Transverse colon (tissue), 4 donors: ENCODE measurements around the gene PNLDC1.
"Not testable (repeated sequence)": the region's sequence is repeated elsewhere in the genome, so short reads cannot be mapped to it uniquely, and the experiment has no call there.

Experiments used
- EP300 ChIP-seq: sonication (generic); formaldehyde crosslinking; IDR thresholded peaks from one replicate; pipeline ENCODE4 v1.6.1; 2017; ENCODE audit warnings: antibody characterized with exemption, low read depth
- POLR2A ChIP-seq: fragments of 450-650 bp; IDR thresholded peaks from one replicate; pipeline ENCODE4 v1.6.1; 2016; ENCODE audit warnings: antibody characterized with exemption, mild to moderate bottlenecking, moderate library complexity
- POLR2AphosphoS5 ChIP-seq, 3 donors: sonication (generic); formaldehyde crosslinking; IDR thresholded peaks; one replicate each; pipeline ENCODE4 v1.6.1; 2016; ENCODE audit warnings: antibody characterized with exemption in 3 of 3
- TF ChIP-seq, protein P1 (sequence below), 5 experiments: fragments of 200-600 bp in 3 of 5; fragments of 450-650 bp in 2 of 5; sonication (generic) in 3 of 5; IDR thresholded peaks; 1 replicate in 2 of 5; 2 replicates in 3 of 5; pipeline ENCODE4 v1.5.1; 2016 to 2017; ENCODE audit warnings: antibody characterized with exemption in 5 of 5, inconsistent platforms in 3 of 5, mild to moderate bottlenecking in 2 of 5, moderate library complexity in 1 of 5

DNA sequence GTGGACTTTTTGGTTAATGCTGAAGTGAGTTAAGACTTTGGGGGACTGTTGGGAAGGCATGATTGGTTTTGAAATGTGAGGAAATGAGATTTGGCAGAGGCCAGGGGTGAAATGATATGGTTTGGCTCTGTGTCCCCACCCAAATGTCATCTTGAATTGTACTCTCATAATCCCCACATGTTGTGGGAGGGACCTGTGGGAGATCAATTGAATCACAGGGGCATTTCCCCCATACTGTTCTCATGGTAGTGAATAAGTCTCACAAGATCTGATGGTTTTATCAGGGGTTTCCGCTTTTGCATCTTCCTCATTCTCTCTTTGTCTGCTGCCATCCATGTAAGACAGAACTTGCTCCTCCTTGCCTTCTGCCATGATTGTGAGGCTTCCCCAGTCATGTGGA, 49.8 kb downstream of the PNLDC1 start:
- TF ChIP-seq, protein P1, sequence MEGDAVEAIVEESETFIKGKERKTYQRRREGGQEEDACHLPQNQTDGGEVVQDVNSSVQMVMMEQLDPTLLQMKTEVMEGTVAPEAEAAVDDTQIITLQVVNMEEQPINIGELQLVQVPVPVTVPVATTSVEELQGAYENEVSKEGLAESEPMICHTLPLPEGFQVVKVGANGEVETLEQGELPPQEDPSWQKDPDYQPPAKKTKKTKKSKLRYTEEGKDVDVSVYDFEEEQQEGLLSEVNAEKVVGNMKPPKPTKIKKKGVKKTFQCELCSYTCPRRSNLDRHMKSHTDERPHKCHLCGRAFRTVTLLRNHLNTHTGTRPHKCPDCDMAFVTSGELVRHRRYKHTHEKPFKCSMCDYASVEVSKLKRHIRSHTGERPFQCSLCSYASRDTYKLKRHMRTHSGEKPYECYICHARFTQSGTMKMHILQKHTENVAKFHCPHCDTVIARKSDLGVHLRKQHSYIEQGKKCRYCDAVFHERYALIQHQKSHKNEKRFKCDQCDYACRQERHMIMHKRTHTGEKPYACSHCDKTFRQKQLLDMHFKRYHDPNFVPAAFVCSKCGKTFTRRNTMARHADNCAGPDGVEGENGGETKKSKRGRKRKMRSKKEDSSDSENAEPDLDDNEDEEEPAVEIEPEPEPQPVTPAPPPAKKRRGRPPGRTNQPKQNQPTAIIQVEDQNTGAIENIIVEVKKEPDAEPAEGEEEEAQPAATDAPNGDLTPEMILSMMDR (IDR thresholded peaks at IDR 0.05): not testable (repeated sequence)
- not testable (repeated sequence) for TF ChIP-seq POLR2AphosphoS5 (IDR thresholded peaks at IDR 0.05); EP300; POLR2A
